Gastroesophageal sphincter (tissue), 4 donors: ENCODE results near the gene HDAC8. TPM values are rescaled to one million over a fixed set of nuclear protein-coding genes. Genes with fewer than 3 reads are reported as not detected.

Experiments
- ATAC-seq: fragments of 150-250 bp; one replicate; pipeline ENCODE4 v1.9.1; 2016; ENCODE audit warnings: mild to moderate bottlenecking, moderate library complexity
- H3K27ac ChIP-seq, 4 donors: fragments of 200-600 bp; sonication (generic) in 3 of 4; 1 replicate in 3 of 4; 2 replicates in 1 of 4; pipeline ENCODE4 v1.5.1; 2016 to 2019
- H3K27me3 ChIP-seq: fragments of 200-600 bp; sonication (generic); one replicate; pipeline ENCODE4 v1.5.1; 2019
- H3K36me3 ChIP-seq, 2 donors: fragments of 200-600 bp; sonication (generic); one replicate each; pipeline ENCODE4 v1.5.1; 2019; ENCODE audit warnings: control low read depth in 1 of 2
- H3K4me1 ChIP-seq, 3 donors: fragments of 200-600 bp; sonication (generic); 1 replicate in 2 of 3; 2 replicates in 1 of 3; pipeline ENCODE4 v1.5.1; 2016 to 2019; ENCODE audit warnings: control low read depth in 2 of 3
- H3K4me3 ChIP-seq, 2 donors: fragments of 200-600 bp; sonication (generic); one replicate each; pipeline ENCODE4 v1.5.1; 2019; ENCODE audit warnings: mild to moderate bottlenecking in 1 of 2, moderate library complexity in 1 of 2
- H3K9me3 ChIP-seq, 3 donors: fragments of 200-600 bp; sonication (generic); one replicate each; pipeline ENCODE4 v1.5.1; 2017 to 2019; ENCODE audit warnings: control low read depth in 2 of 3
- CTCF ChIP-seq, 4 experiments: fragments of 200-600 bp in 2 of 4; fragments of 450-650 bp in 2 of 4; sonication (generic) in 1 of 4; IDR thresholded peaks; one replicate each; pipeline ENCODE4 v1.5.1; 2017 to 2019; ENCODE audit warnings: antibody characterized with exemption in 4 of 4, mild to moderate bottlenecking in 2 of 4, moderate library complexity in 2 of 4
- EP300 ChIP-seq: sonication (generic); formaldehyde crosslinking; IDR thresholded peaks from one replicate; pipeline ENCODE4 v1.6.1; 2017; ENCODE audit warnings: antibody characterized with exemption, mild to moderate bottlenecking
- POLR2A ChIP-seq, 2 donors: fragments of 450-650 bp; IDR thresholded peaks; one replicate each; pipeline ENCODE4 v1.6.1; 2017; ENCODE audit warnings: antibody characterized with exemption in 2 of 2, mild to moderate bottlenecking in 2 of 2, moderate library complexity in 1 of 2
- POLR2AphosphoS5 ChIP-seq: sonication (generic); formaldehyde crosslinking; IDR thresholded peaks from one replicate; pipeline ENCODE4 v1.6.1; 2017; ENCODE audit warnings: antibody characterized with exemption
- WGBS, 2 donors: methylation state at CpG; one replicate each; pipeline ENCODE4 v1.1.5; 2018; ENCODE audit warnings: low coverage in 1 of 2; 5-methylcytosine and 5-hydroxymethylcytosine counted together
- total RNA-seq, 4 donors: library from RNA; depleted of rRNA; stranded (reverse); fragments of >200 nt; gene quantifications; one replicate each; pipeline ENCODE4 v1.1.0, GENCODE V29; 2016

Gene HDAC8
- total RNA-seq, 4 donors from 2014 or later = 15.7 to 34.2 (median 25.6) TPM

DNA sequence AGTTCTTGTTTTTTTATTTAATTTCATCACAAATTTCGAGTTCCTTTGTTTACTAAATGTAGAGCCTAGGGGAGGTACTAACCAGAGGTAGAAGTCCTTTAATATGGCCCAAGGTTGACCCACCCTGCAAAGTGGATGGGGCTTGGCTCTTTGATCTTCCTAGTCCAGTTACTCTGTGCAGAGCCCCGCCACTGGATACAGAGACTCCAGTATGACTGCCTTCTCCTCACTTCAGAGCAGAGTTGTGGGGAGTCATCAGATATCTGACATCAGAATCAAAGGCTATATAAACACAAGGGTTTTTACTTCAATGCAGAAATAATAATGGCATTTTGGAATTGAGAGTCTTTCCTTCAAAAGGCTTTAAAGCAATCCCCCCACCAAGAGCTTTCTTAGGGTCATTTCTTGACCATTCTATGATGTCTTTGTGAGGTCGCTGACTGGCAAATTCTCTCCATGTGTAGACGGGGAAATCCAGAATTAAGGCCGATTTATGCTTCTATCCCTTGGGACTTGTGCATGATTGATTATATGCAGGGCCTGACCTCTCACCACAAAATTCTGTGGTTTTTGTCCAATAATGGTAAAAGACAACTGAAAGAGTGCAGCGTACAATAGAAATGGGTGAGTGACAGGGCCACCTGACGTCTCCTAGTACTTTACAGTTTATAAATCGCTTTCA, 178.7 kb downstream of the HDAC8 start:
- no peaks in the 10 kb centered on the region for H3K27me3 ChIP-seq
- H3K36me3 ChIP-seq = no peaks in the 10 kb centered on the region
- 50 to 82% methylated on average over 2 to 4 of the region's 8 CpGs for WGBS, 2 donors
- TF ChIP-seq CTCF (IDR thresholded peaks at IDR 0.05) (no peak), POLR2AphosphoS5 (no peak), EP300 (no peak), POLR2A (IDR thresholded peaks at IDR 0.05) (no peak)
- no peak overlapping the region for H3K4me3 ChIP-seq
- ATAC-seq = no peak
- peaks cover 0 to 16% (median 0%) of the 10 kb centered on the region in 3 donors for H3K4me1 ChIP-seq
- no peak overlapping the region for H3K27ac ChIP-seq
- H3K9me3 ChIP-seq = no peaks in the 10 kb centered on the region

- 45 to 65% methylated on average over 4 to 9 of the region's 11 CpGs for WGBS, 2 donors
- TF ChIP-seq POLR2A (IDR thresholded peaks at IDR 0.05) (no peak), EP300 (no peak), POLR2AphosphoS5 (no peak), CTCF (IDR thresholded peaks at IDR 0.05) (no peak)
- Histone ChIP-seq H3K4me3 (no peak overlapping the region), H3K36me3 (no peaks in the 10 kb centered on the region), H3K4me1 (peaks cover 0 to 16% (median 0%) of the 10 kb centered on the region in 3 donors), H3K27ac (no peak overlapping the region), H3K9me3 (no peaks in the 10 kb centered on the region), H3K27me3 (no peaks in the 10 kb centered on the region)
- no peak for ATAC-seq
Observed at GRCh38 chrX:72392816-72393800, 179.5 kb downstream of the HDAC8 start.

DNA sequence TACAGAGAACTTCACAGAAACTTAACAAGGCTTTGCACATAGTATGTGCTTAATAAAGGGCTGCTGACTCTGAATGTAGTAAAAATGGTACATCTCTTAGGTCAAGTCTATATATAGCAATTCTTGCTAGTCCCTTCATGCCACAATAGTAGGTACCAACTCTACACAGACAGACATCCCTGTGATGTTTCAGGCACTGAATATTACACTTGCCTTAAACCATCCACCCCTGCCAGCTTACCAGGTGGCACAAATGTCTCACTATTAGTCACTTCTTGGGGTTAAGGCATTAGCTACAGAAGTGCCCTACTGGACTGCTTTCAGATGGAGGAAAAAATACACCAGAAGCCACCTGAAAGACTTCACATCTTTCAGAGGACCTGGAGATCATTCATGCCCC, 180.6 kb downstream of the HDAC8 start:
- H3K27ac ChIP-seq = no peak overlapping the region
- ATAC-seq = no peak
- peaks cover 0 to 16% (median 0%) of the 10 kb centered on the region in 3 donors for H3K4me1 ChIP-seq
- TF ChIP-seq POLR2AphosphoS5 (no peak), CTCF (IDR thresholded peaks at IDR 0.05) (no peak), EP300 (no peak), POLR2A (IDR thresholded peaks at IDR 0.05) (no peak)
- no peaks in the 10 kb centered on the region for H3K36me3 ChIP-seq
- no peak overlapping the region for H3K4me3 ChIP-seq
- no peaks in the 10 kb centered on the region for H3K9me3 ChIP-seq
- H3K27me3 ChIP-seq = no peaks in the 10 kb centered on the region

DNA sequence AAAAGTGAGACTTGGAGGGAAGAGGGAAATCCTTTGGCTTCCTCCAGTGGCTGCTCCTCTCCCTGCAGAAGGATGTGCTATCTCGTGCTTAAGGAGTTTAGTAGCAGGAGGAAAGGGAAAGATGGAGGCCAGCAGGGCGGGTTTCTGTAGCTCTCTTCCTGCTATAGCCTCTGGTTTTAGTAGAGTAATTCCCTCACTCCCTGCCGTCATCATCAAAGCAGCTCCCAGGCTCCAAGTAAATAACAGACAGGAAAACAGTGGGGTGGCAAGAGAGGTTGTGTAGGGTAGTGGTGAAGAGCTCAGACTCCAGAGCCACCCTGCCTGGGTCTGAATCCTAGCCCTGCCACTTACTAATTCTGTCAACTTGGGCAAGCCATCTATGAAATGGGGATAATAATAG, 185.4 kb downstream of the HDAC8 start:
- no peak for TF ChIP-seq EP300
- no peak for TF ChIP-seq POLR2A (IDR thresholded peaks at IDR 0.05)
- no peak for TF ChIP-seq POLR2AphosphoS5
- no peak for TF ChIP-seq CTCF (IDR thresholded peaks at IDR 0.05)
- H3K4me3 ChIP-seq = no peak overlapping the region
- ATAC-seq = no peak
- H3K27ac ChIP-seq = no peak overlapping the region
- 87% methylated on average over 2 of the region's 3 CpGs; no CpG with 5 or more reads in 1 of the 2 donors for WGBS, 2 donors
- no peaks in the 10 kb centered on the region for H3K9me3 ChIP-seq
- H3K4me1 ChIP-seq = peaks cover 0 to 7% (median 0%) of the 10 kb centered on the region in 3 donors
- H3K27me3 ChIP-seq = no peaks in the 10 kb centered on the region
- H3K36me3 ChIP-seq = no peaks in the 10 kb centered on the region
